ENCODE measurements around the gene GGNBP2.

GGNBP2 gene

GRCh38 chr17:36523113-36523512 lies 21.6 kb upstream of the GGNBP2 start:
- DNase-seq, result no peak

GRCh38 chr17:36524428-36524876 lies 20.3 kb upstream of the GGNBP2 start:
- no peak for DNase-seq

- no peak for DNase-seq
These were observed 19.6 kb upstream of the GGNBP2 start for GRCh38 chr17:36525113-36525512.

GRCh38 chr17:36525888-36526287 lies 18.8 kb upstream of the GGNBP2 start:
- DNase-seq, result no peak

- DNase-seq, result no peak
These were observed 17.0 kb upstream of the GGNBP2 start for GRCh38 chr17:36527621-36528250.

- DNase-seq, result no peak
These were observed 15.6 kb upstream of the GGNBP2 start for GRCh38 chr17:36529121-36529520.

DNA sequence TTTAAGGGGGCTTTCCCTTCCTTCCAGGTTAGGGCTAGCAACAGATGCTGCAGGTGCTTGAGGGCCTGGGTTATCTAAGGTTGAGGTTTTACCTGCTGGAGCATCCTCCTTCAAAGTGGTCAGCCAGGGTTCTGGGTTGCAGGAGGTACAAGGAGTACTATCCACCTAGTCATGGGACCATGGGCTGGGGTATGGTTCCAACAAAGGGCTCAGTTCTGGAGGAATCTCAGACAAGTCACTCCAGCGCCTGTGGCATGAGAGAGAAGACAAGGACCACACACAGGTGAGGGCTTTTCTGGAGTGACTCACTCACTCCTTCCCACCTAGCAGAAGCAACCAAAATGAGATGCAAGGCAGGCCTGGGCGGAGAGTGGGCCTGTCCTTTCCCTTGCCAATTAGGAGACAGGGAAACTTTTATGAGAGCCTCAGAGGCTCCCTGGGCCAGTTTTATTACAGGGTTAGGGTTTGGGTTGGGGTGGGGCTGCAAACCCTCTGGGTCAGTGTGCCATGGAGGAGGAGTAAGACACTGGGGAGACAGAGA lies 12.2 kb upstream of the GGNBP2 start:
- no peak for DNase-seq

- no peak for DNase-seq
These were observed 10.5 kb upstream of the GGNBP2 start for GRCh38 chr17:36533935-36534839.

GRCh38 chr17:36534840-36535668 lies 9.7 kb upstream of the GGNBP2 start, which contains the start of the genes MYO19 and PIGW:
Gene MYO19, minus strand, starts transcription at chr17:36534868. Its CDS starts 2,330 bp downstream, at chr17:36532538.
Gene PIGW, plus strand, starts transcription at chr17:36534987. Its CDS starts 2,115 bp downstream, at chr17:36537102.
- DNase-seq, result peak; percentile 44

DNA sequence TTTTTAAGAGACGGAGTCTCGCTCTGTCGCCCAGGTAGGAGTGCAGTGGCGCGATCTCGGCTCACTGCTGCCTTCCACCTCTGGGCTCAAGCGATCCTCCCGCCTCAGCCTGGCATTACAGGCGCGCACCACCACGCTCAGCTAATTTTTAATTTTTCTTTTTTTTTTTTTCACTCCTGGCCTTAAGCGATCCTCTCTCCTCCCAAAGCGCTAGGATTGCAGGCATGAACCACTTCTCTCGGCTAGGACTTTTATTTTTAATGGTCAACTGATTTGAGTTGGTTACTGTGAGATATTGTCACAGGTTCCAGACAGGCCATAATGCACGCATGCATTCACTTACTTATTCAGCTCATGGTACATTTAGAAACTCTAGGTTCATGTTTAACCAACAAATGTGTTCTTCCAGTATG lies 9.0 kb upstream of the GGNBP2 start:
- DNase-seq, result no peak

- no peak for DNase-seq
These were observed 4.0 kb upstream of the GGNBP2 start for GRCh38 chr17:36540696-36541095.

GRCh38 chr17:36542755-36543154 lies 2.0 kb upstream of the GGNBP2 start:
- no peak for DNase-seq

DNA sequence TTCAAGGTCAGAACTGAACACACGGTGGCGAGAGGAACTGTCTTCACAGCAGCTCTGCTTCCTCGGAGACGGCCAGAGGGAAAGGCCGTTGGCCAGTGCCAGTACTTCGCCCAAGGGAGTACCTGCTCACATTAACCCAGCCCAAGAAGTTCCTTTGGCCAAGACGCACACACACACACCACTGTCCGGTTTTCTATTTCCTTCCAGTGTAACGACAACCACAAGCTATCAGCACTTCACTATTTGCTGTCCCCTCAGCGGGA lies 744 bp upstream of the GGNBP2 start:
- no peak for DNase-seq

- DNase-seq, result no peak
These were observed 352 bp downstream of the GGNBP2 start for GRCh38 chr17:36545077-36545464.

GRCh38 chr17:36545465-36546417 lies 1.0 kb downstream of the GGNBP2 start:
- peak; percentile 80 for DNase-seq

DNA sequence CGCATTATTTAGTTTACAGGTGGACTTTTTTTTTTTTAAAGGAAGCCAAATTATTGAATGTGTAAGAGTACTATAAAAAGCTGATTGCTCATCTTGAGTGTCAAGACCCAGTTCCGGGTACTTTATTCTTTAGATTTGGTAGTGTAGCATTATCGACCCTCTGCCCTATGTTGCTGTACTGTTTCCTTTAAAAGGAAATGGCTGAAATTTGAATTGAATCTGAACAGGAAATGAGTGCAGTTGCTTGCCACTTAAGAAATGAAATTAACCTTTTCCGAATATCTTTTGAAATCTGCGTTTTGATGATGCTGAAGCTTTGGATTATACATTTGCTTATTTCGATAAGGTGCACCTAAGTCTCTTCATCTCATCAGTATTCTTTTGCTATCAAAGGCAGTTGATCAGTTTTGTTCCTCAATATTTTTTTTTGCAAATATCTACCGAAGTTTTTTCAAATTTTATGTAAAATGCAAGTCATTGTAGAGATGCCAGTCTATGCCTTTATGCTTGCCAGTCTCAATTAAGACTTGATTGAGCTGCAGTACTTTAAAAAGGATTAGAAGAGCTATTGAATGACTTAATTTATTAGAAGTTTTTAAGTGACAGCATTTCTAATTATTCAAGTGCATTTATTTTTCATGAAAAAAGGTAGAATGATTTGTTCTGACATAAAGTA lies 1.8 kb downstream of the GGNBP2 start:
- no peak for DNase-seq

- DNase-seq, result no peak
These were observed 3.1 kb downstream of the GGNBP2 start for GRCh38 chr17:36547776-36548175.

DNA sequence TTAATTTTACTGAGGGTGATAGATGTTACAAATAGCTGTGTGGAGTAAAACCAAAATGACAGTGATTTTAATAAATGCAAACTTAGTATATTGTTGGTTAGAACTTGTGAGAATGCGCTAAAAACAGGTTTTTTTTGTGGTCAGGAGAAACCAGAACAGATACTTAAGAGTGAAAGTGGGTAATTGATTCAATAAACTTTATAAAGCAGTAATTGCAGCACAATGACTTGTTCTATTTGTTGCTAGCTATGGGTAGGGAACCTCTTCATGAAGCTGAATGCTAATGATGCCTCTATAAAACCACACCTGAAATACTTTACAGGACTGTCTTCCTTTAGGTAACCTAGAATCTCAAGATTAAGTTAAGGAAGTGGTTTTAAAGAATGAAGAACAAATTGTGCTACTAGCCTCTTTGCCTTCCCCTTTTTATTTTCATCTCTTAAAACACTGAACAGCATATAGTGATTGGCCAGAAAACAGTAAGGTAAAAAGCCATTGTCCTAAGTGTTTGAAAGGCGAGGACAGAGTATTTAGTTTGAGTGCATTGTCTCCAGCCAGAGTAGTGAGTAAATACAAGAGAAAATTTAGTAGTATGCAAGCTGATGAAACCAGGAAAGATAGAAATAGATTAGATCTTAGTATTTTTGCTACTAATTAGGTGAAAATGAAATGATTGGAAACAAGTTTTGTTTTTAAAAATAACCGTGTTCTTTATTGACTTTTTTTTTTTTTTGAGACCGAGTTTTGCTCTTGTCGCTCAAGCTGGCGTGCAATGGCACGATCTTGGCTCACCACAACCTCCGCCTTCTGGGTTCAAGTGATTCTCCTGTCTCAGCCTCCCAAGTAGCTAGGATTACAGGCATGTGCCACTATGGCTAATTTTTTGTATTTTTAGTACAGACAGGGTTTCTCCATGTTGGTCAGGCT lies 6.0 kb downstream of the GGNBP2 start:
- DNase-seq, result no peak

DNA sequence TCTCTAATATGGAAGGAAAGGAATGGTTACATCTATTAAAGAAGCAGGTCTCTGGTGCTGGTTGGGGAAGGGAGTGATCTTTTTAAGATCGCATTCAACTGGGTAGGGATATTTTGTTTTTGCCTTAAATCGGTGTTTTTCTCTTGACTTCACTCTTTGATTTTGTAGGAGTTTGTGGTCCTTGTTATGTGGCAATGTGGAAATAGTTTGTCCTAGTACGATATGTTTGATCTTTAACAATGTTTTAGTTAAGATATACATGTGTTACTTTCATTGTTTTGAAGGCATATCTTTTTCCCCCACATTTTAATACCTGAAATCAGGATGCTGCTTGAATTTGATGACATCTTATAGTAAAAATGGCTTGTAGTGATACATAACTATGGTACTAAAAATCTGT lies 8.7 kb downstream of the GGNBP2 start:
- DNase-seq, result no peak

DNA sequence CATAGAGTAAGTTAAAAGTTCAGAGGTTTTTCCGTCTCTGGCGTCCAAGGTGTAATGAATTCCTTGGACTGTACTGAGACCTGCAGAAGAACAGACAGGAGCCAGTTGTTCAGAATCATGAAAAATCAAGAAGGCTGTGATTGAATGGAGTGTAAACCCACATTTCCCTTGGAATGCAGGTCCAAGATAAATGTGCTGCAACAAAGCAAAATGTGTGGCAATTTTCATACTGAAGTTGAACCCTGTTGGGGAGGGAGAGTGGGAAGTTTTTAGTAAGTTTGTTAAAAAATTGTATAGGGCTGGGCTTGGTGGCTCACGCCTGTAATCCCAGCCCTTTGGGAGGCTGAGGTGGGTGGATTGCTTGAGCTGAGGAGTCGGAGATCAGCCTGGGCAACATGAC lies 21.4 kb downstream of the GGNBP2 start:
- DNase-seq, result no peak
